Large intestine (tissue), 3 donors: ENCODE results near the gene CECR2. TPM values are rescaled to one million over a fixed set of nuclear protein-coding genes. Genes with fewer than 3 reads are reported as not detected.
"Not testable (repeated sequence)": the region's sequence is repeated elsewhere in the genome, so short reads cannot be mapped to it uniquely, and the experiment has no call there.

Experiments used
- DNase-seq, 2 donors: peaks; one replicate each; pipeline versions ENCODE4 v3.0.0 to v3.0.0-alpha.2; 2013
- H3K27ac ChIP-seq: one replicate; pipeline ENCODE4 v1.5.1; 2013; ENCODE audit warnings: low read length
- H3K27me3 ChIP-seq: 2 replicates; pipeline ENCODE4 v1.6.1; 2013; ENCODE audit warnings: low read length; ENCODE audit not compliant: control insufficient read depth, insufficient read depth
- H3K36me3 ChIP-seq: 2 replicates; pipeline ENCODE4 v1.6.1; 2013; ENCODE audit warnings: low read length; ENCODE audit not compliant: control insufficient read depth, insufficient read depth
- H3K4me1 ChIP-seq: one replicate; pipeline ENCODE4 v1.6.1; 2013; ENCODE audit warnings: low read length; ENCODE audit not compliant: control insufficient read depth, insufficient read depth
- H3K4me3 ChIP-seq: one replicate; pipeline ENCODE4 v1.5.1; 2013; ENCODE audit warnings: low read length
- H3K9me3 ChIP-seq: one replicate; pipeline ENCODE4 v1.6.1; 2013; ENCODE audit warnings: mild to moderate bottlenecking, low read depth, low read length, moderate library complexity; ENCODE audit not compliant: control insufficient read depth
- WGBS: methylation state at CpG from one replicate; pipeline ENCODE4 v1.1.5; 2013; ENCODE audit warnings: low lambda C conversion rate; ENCODE audit not compliant: insufficient coverage; 5-methylcytosine and 5-hydroxymethylcytosine counted together
- polyA plus RNA-seq: library from polyadenylated mRNA; unstranded; fragments of 120-200 nt; gene quantifications from one replicate; pipeline ENCODE4 v1.2.1, GENCODE V29; 2013

CECR2 gene
- polyA plus RNA-seq, 1 donor: 1.7 TPM

- Histone ChIP-seq H3K27me3 (no peaks in the 10 kb centered on the region), H3K4me1 (peaks cover 11% of the 10 kb centered on the region), H3K9me3 (peaks cover 2% of the 10 kb centered on the region), H3K4me3 (no peak overlapping the region), H3K27ac (peak overlapping the region; percentile 6), H3K36me3 (no peaks in the 10 kb centered on the region)
- WGBS: 92% methylated on average over 2 of the region's 11 CpGs
- DNase-seq: no peak
These were observed 194.7 kb downstream of the CECR2 start for GRCh38 chr22:17563936-17564391.

GRCh38 chr22:17566016-17566687, 196.9 kb downstream of the CECR2 start:
- WGBS: 92% methylated on average over 2 of the region's 19 CpGs
- not testable (repeated sequence) for H3K36me3 ChIP-seq, H3K27me3 ChIP-seq, H3K27ac ChIP-seq, DNase-seq, H3K4me3 ChIP-seq, H3K9me3 ChIP-seq
- H3K4me1 ChIP-seq: peaks cover 11% of the 10 kb centered on the region

- DNase-seq: no peak
- Histone ChIP-seq H3K4me3 (no peak overlapping the region), H3K4me1 (peaks cover 11% of the 10 kb centered on the region), H3K27ac (no peak overlapping the region), H3K27me3 (peaks cover 6% of the 10 kb centered on the region), H3K36me3 (no peaks in the 10 kb centered on the region), H3K9me3 (no peaks in the 10 kb centered on the region)
- no CpG with 5 or more reads among the region's 10 CpGs for WGBS
These were observed 197.5 kb downstream of the CECR2 start for GRCh38 chr22:17566776-17567175.

DNA sequence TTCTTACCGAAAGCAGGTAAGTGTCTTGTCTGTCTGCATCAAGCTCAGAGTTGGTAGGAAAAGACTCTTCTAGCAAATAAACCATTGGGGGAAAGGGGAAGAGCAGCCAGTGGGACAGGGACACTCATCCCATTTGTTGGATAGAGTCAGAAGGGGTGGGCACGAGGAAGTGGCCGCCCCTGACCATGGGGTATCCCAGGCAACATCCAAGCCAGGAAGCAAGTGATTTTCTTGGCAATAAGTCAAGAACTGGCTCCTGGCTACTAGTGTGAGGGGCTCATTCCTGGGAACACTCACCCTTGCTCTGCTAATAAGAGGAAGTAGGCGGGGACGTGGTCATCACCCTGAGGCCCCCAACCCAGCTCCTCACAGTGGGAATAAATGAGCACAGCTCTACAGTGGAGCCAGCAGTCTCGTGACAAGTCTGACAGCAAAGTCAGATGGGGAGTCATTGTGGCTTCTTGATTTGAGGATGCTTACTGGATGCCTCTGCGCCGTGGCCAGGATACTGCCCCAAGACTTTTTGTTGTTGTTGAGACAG, 200.8 kb downstream of the CECR2 start:
- no peaks in the 10 kb centered on the region for H3K4me1 ChIP-seq
- H3K9me3 ChIP-seq: no peaks in the 10 kb centered on the region
- no peak overlapping the region for H3K27ac ChIP-seq
- no CpG with 5 or more reads among the region's 8 CpGs for WGBS
- no peak for DNase-seq
- peaks cover 12% of the 10 kb centered on the region for H3K27me3 ChIP-seq
- H3K36me3 ChIP-seq: no peaks in the 10 kb centered on the region
- H3K4me3 ChIP-seq: no peak overlapping the region

GRCh38 chr22:17570851-17571631, 201.8 kb downstream of the CECR2 start:
- Histone ChIP-seq H3K9me3 (no peaks in the 10 kb centered on the region), H3K4me3 (no peak overlapping the region), H3K27me3 (peaks cover 12% of the 10 kb centered on the region), H3K27ac (no peak overlapping the region), H3K36me3 (no peaks in the 10 kb centered on the region), H3K4me1 (no peaks in the 10 kb centered on the region)
- peak; percentile 34 to 43 for DNase-seq
- 100% methylated on average over 3 of the region's 21 CpGs for WGBS

DNA sequence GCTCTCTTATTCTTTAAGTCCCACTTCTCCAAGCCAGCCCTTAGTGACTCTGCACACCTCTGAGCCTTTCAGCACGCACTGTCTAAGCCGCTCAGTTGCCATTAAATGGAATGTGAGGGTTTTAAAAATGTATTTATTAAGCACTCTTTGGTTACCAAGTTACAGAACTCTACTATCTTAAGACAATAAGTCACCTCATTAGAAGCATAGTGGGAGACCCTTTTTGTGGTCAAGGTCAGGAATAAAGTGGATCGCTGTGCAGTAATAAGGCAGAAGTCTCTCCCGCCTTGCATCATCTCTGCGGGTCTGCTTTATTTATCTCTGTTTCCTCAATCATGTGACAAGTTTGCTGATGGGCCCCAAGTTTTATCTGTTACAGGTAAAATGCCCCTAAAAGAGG, 205.9 kb downstream of the CECR2 start:
- 40% methylated on average over 1 of the region's 5 CpGs for WGBS
- H3K9me3 ChIP-seq: no peaks in the 10 kb centered on the region
- H3K27ac ChIP-seq: no peak overlapping the region
- no peaks in the 10 kb centered on the region for H3K36me3 ChIP-seq
- H3K27me3 ChIP-seq: peaks cover 6% of the 10 kb centered on the region
- no peak overlapping the region for H3K4me3 ChIP-seq
- no peaks in the 10 kb centered on the region for H3K4me1 ChIP-seq
- no peak for DNase-seq

DNA sequence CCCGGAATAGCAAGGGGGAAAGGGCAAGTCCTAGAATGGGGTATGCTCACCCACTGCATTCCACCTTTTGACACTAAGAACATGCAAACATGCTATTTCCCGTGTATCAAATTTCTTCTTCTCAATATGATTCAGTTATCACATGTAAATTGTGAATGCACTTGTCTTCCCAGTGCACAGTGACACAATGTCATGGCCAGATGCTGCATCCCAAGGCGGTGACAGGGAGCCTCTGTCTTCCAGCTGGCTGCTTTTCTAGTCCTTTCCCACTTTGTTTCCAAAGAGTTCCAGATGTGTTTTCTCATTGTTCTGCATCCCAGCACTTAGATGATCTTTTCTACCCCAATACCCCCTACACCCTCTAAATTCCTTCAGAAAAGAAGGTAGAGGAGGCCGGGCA, 206.4 kb downstream of the CECR2 start:
- no peaks in the 10 kb centered on the region for H3K4me1 ChIP-seq
- no peak overlapping the region for H3K4me3 ChIP-seq
- H3K36me3 ChIP-seq: no peaks in the 10 kb centered on the region
- H3K27me3 ChIP-seq: peaks cover 6% of the 10 kb centered on the region
- no peak for DNase-seq
- no CpG with 5 or more reads among the region's 4 CpGs for WGBS
- no peaks in the 10 kb centered on the region for H3K9me3 ChIP-seq
- no peak overlapping the region for H3K27ac ChIP-seq

DNA sequence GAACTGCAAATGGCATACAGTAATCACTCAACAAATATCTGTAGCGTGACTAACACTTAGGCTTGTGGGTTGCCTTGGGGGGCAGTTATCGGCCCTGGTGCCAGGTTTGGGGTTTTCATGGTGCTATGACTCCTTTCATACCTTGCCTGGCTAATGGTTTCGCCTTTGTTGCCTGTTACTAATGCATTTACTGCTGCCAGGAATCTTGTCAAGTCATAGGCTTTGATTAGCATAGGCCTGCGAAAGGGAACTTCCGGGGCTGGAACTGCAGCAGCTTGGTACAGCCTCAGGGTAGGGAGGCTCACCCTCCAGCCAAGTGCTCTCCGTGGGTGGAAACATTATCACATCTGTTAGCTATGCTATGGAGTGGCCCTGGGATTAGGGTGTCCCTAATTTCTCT, 207.2 kb downstream of the CECR2 start:
- peaks cover 6% of the 10 kb centered on the region for H3K27me3 ChIP-seq
- no peak overlapping the region for H3K27ac ChIP-seq
- H3K9me3 ChIP-seq: no peaks in the 10 kb centered on the region
- no CpG with 5 or more reads among the region's 6 CpGs for WGBS
- DNase-seq: no peak
- no peaks in the 10 kb centered on the region for H3K36me3 ChIP-seq
- H3K4me3 ChIP-seq: no peak overlapping the region
- no peaks in the 10 kb centered on the region for H3K4me1 ChIP-seq

- Histone ChIP-seq H3K4me1 (no peaks in the 10 kb centered on the region), H3K27ac (no peak overlapping the region)
- WGBS: no CpG with 5 or more reads among the region's 11 CpGs
These were observed 209.0 kb downstream of the CECR2 start for GRCh38 chr22:17578136-17578754.

GRCh38 chr22:17579535-17579981, 210.3 kb downstream of the CECR2 start:
- no peaks in the 10 kb centered on the region for H3K4me1 ChIP-seq
- H3K4me3 ChIP-seq: no peak overlapping the region
- WGBS: no CpG with 5 or more reads among the region's 14 CpGs
- no peaks in the 10 kb centered on the region for H3K27me3 ChIP-seq
- no peaks in the 10 kb centered on the region for H3K9me3 ChIP-seq
- no peaks in the 10 kb centered on the region for H3K36me3 ChIP-seq
- H3K27ac ChIP-seq: no peak overlapping the region
- no peak for DNase-seq

More at GRCh38 chr22:17578136-17578754, 209.0 kb downstream of the CECR2 start:
- Histone ChIP-seq H3K27me3 (peaks cover 5% of the 10 kb centered on the region), H3K36me3 (no peaks in the 10 kb centered on the region), H3K9me3 (no peaks in the 10 kb centered on the region), H3K4me3 (no peak overlapping the region)
- DNase-seq: no peak
